ENCODE data around the gene LMO7. TPM values are rescaled to one million over a fixed set of nuclear protein-coding genes. Genes with fewer than 3 reads are reported as not detected.
"Not testable (repeated sequence)": the region's sequence is repeated elsewhere in the genome, so short reads cannot be mapped to it uniquely, and the experiment has no call there.

The LMO7 gene
- total RNA-seq, 1 experiment from 2014 or later, result 105 TPM

DNA sequence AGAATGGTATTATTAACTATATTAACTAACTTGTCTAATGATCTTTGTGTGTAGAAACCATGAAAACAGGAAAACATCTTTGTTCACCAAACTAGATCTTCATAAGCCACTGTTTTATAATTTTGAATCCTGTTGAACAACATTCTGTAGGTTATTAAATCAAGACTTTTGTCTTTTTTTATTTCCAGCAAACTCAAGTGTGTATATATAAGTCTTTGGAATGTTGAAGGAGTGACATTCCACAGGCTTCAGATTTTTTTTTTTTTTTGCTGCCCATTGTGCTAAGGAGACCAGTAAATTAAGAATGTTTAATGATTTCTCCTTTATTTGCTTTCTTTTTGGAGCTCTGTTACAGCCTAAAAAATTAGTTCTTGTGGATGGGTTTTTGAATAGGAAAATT, 89.6 kb downstream of the LMO7 start:
- H3K36me3 Mint-ChIP-seq (ENCODE audit: insufficient read depth, unreplicated experiment), result no peaks in the 10 kb centered on the region
- intact Hi-C loops (cut with micrococcal nuclease; ENCODE audit: unreplicated experiment), result loop anchor here (2.0 kb wide), 1 partner anchor 35 kb away; no protein-coding TSS in a partner anchor
- CTCF ChIA-PET, result interaction anchor here (0.6 kb wide), 1 partner anchor 394 kb away, joined by 3 read pairs; no protein-coding TSS in a partner anchor
- DNase-seq, result no peak
- no peak overlapping the region for H3K27ac Mint-ChIP-seq (ENCODE audit: unreplicated experiment)
- H3K9me3 Mint-ChIP-seq (ENCODE audit: low read depth, unreplicated experiment), result no peaks in the 10 kb centered on the region
- no peaks in the 10 kb centered on the region for H3K4me1 Mint-ChIP-seq (ENCODE audit: low read depth, unreplicated experiment)
- H3K27me3 Mint-ChIP-seq (ENCODE audit: unreplicated experiment), result no peaks in the 10 kb centered on the region
- TF ChIP-seq, protein P1, sequence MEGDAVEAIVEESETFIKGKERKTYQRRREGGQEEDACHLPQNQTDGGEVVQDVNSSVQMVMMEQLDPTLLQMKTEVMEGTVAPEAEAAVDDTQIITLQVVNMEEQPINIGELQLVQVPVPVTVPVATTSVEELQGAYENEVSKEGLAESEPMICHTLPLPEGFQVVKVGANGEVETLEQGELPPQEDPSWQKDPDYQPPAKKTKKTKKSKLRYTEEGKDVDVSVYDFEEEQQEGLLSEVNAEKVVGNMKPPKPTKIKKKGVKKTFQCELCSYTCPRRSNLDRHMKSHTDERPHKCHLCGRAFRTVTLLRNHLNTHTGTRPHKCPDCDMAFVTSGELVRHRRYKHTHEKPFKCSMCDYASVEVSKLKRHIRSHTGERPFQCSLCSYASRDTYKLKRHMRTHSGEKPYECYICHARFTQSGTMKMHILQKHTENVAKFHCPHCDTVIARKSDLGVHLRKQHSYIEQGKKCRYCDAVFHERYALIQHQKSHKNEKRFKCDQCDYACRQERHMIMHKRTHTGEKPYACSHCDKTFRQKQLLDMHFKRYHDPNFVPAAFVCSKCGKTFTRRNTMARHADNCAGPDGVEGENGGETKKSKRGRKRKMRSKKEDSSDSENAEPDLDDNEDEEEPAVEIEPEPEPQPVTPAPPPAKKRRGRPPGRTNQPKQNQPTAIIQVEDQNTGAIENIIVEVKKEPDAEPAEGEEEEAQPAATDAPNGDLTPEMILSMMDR (IDR thresholded peaks at IDR 0.05; ENCODE audit: unreplicated experiment), result no peak
- no TSS peak for BruUV-seq (replicated peaks)
- no peak overlapping the region for H3K4me3 Mint-ChIP-seq (ENCODE audit: low read depth, unreplicated experiment)

DNA sequence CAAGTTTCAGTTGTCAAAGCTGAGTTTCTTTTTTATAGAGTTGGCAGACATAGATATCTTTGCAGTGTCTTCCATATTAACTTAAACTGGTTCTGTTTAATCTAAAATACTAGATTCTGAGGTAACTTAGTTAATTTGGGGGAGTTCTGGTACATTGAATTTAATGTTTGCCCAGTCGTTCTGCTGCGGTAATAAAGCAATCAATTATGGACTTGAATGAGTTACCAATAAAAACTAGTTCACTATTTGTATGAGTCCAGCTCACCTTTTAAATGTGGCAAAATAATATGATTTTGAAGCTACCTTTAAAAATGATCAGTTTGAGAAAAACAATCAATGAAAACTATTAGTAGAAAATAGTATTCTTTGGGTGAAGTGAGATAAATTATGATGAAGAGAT, 90.2 kb downstream of the LMO7 start:
- Mint-ChIP-seq H3K36me3 (ENCODE audit: insufficient read depth, unreplicated experiment) (no peaks in the 10 kb centered on the region), H3K4me1 (ENCODE audit: low read depth, unreplicated experiment) (no peaks in the 10 kb centered on the region), H3K27ac (ENCODE audit: unreplicated experiment) (peak overlapping the region; percentile 82), H3K9me3 (ENCODE audit: low read depth, unreplicated experiment) (no peaks in the 10 kb centered on the region), H3K27me3 (ENCODE audit: unreplicated experiment) (no peaks in the 10 kb centered on the region), H3K4me3 (ENCODE audit: low read depth, unreplicated experiment) (peak overlapping the region; percentile 54)
- intact Hi-C loops (cut with micrococcal nuclease; ENCODE audit: unreplicated experiment), result no loop called here
- CTCF ChIA-PET, result interaction anchor here (0.6 kb wide), 2 partner anchors 10 to 395 kb away, joined by 3 to 5 read pairs; no protein-coding TSS in a partner anchor
- no peak for DNase-seq
- TF ChIP-seq, protein P1 (IDR thresholded peaks at IDR 0.05; ENCODE audit: unreplicated experiment), result no peak
- BruUV-seq (replicated peaks), result TSS peak; percentile 35

DNA sequence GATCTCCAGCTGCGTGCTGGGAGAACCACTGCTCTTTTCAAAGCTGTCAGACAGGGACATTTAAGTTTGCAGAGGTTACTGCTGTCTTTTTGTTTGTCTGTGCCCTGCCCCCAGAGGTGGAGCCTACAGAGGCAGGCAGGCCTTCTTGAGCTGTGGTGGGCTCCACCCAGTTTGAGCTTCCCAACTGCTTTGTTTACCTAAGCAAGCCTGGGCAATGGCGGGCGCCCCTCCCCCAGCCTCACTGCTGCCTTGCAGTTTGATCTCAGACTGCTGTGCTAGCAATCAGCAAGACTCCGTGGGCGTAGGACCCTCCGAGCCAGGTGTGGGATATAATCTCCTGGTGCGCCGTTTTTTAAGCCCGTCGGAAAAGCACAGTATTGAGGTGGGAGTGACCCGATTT, 97.0 kb downstream of the LMO7 start:
- intact Hi-C loops (cut with micrococcal nuclease; ENCODE audit: unreplicated experiment); H3K4me1 Mint-ChIP-seq (ENCODE audit: low read depth, unreplicated experiment); DNase-seq; BruUV-seq (replicated peaks); H3K27me3 Mint-ChIP-seq (ENCODE audit: unreplicated experiment); H3K27ac Mint-ChIP-seq (ENCODE audit: unreplicated experiment); H3K4me3 Mint-ChIP-seq (ENCODE audit: low read depth, unreplicated experiment); CTCF ChIA-PET; H3K9me3 Mint-ChIP-seq (ENCODE audit: low read depth, unreplicated experiment); H3K36me3 Mint-ChIP-seq (ENCODE audit: insufficient read depth, unreplicated experiment): not testable (repeated sequence)

DNA sequence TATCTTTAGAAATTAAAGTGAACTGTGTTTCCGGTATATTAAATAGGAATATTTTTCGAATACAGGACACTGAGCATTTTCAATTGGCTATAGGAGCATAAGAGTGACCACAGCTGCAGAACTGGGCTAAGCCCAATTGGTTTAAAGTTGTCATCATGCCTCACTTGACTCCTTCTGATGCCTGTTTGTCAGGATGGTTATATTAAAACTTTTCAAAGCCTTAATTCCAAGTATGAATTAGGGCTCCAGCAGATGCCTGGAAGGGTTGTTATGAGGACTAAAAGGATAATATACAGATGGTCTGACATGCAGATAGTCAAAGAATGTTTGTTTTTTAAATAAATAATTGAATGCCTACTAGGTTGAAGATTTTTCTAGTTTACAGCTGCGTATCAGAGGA, 100.0 kb downstream of the LMO7 start:
- intact Hi-C loops (cut with micrococcal nuclease; ENCODE audit: unreplicated experiment), result no loop called here
- Mint-ChIP-seq H3K27me3 (ENCODE audit: unreplicated experiment) (no peaks in the 10 kb centered on the region), H3K27ac (ENCODE audit: unreplicated experiment) (no peak overlapping the region), H3K9me3 (ENCODE audit: low read depth, unreplicated experiment) (no peaks in the 10 kb centered on the region), H3K4me3 (ENCODE audit: low read depth, unreplicated experiment) (no peak overlapping the region), H3K4me1 (ENCODE audit: low read depth, unreplicated experiment) (no peaks in the 10 kb centered on the region), H3K36me3 (ENCODE audit: insufficient read depth, unreplicated experiment) (no peaks in the 10 kb centered on the region)
- BruUV-seq (replicated peaks), result no TSS peak
- DNase-seq, result no peak
- TF ChIP-seq, protein P1 (IDR thresholded peaks at IDR 0.05; ENCODE audit: unreplicated experiment), result no peak
- CTCF ChIA-PET, result no interaction called here

DNA sequence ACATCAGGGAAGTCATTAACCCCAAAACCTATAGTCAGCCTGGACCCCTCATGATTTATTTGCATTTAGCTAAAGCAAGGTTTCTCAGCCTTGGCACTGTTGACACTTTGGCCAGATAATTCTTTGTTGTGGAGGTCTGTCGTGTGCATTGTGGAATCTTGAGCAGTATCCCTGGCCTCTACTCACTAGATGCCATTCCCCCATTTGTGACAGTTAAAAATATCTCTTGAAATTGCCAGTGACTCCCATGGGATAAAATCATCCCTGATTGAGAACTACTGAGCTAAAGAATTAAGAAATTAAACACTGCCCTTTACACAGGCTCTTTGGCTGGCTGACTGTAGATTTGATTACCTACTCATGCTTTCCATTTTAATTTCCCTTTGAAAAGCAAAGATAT, 102.7 kb downstream of the LMO7 start:
- H3K27ac Mint-ChIP-seq (ENCODE audit: unreplicated experiment), result no peak overlapping the region
- DNase-seq, result no peak
- TF ChIP-seq, protein P1 (IDR thresholded peaks at IDR 0.05; ENCODE audit: unreplicated experiment), result no peak
- no peaks in the 10 kb centered on the region for H3K27me3 Mint-ChIP-seq (ENCODE audit: unreplicated experiment)
- no TSS peak for BruUV-seq (replicated peaks)
- no peaks in the 10 kb centered on the region for H3K36me3 Mint-ChIP-seq (ENCODE audit: insufficient read depth, unreplicated experiment)
- intact Hi-C loops (cut with micrococcal nuclease; ENCODE audit: unreplicated experiment), result no loop called here
- no peaks in the 10 kb centered on the region for H3K4me1 Mint-ChIP-seq (ENCODE audit: low read depth, unreplicated experiment)
- CTCF ChIA-PET, result no interaction called here
- no peak overlapping the region for H3K4me3 Mint-ChIP-seq (ENCODE audit: low read depth, unreplicated experiment)
- H3K9me3 Mint-ChIP-seq (ENCODE audit: low read depth, unreplicated experiment), result no peaks in the 10 kb centered on the region
